ENCODE results near the gene RCE1.

Gene RCE1

DNA sequence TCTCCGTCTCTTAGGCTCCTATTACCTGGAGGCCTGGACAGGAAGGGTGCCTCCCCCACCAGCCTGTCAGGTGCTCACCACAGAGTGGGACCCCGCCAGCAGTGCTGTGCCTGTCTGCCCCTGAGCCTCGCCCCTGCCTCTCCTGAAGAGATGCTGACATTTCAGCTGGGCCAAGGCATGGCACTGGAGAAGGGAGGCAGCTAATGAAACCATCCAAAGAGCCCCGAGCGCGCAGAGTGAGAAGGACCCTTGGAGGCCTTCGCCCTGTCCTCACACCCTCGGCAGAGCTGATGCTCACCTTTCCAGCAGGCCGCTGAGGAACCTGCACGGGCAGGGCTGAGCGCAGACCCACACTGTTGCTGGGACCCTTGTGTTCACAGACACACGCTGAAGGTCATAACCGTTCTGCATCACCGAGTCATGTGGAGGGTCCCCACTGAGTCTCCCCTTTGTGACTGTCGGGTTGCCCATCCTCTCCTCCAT, 11.5 kb downstream of the RCE1 start:
- no peak overlapping the region for H3K4me3 ChIP-seq (ENCODE audit: low read length)
- no peak for DNase-seq (ENCODE audit: low read depth, low spot score)

DNA sequence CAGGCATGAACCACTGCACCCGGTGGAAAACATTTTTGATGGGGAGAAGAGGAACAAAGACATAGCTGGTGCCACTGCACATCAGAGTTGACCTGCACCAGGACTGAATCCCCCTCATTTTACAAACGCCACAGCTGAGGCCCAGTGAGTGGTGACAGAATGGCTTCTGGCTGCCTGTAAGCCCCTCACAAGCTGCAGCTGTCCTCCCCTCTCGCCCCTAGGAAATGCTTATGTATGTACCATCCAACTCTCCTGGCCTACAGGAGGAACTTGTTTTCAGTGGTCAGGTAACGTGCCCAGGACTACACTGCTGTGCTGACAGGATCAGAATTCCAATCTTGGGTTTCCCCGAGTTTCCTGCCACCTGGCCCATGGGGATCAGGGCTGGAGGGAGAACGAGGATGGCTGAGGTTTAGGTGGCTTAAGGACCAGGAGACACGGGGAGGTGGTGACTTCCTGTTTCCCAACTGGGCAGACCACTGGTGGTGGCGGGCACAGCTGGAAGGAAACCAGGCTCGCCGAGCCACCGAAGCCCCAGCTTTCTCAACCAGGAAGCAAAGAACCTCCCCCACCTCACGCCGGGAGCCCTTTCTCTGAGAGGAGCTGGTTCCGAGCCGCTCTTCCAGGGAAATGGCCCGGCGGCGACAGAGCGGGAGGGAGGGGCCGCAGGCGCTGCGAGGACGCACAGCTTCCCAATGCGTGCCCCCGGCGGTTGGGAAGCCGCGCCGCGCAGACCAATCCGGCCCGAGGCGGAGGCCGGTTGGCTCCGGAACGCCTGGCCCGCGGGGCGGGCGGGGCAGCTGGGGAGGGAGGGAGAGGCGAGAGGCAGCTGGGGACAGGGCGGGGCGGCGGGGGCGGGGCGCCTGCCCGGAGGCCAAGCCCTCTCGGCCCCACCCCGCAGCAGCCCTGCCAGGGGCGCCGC, 12.6 kb downstream of the RCE1 start:
- peak overlapping the region; percentile 73 for H3K4me3 ChIP-seq (ENCODE audit: low read length)
- peak; percentile 72 for DNase-seq (ENCODE audit: low read depth, low spot score)

DNA sequence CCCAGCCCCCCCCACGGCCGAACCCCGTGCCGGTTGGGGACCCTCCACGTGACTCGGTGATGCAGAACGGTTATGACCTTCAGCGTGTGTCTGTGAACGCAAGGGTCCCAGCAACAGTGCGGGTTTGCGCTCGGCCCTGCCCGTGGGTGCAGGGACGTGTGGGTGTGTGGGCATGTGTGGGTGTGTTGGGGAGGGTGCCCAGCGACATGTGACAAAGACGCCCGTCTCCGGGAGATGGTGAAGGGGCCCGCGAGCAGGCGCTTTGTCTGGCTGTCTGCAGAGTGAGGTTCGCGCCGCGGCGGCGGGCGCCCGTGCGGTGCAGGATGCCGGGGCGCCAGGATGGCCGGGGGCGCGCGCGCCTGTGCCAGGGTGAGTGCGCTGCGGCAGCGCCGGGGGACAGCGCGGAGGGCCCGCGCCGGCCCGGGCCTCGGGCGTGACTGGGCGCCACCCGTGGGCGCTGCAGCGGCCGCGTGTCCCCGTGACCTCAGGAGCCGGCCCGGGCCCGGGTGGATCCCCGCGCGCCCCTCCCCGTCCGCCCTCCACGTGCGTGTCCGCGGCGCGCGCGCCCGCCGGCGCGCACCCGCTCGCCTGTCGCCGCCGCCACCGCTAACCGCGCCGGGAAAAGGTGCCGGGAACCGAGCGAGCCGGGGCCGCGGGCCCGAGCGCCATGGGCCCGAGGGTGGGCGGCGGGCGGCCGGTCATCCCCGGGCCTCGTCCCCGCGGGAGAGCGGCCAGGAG, 13.4 kb downstream of the RCE1 start, which contains the start of gene LRFN4:
TSS of gene LRFN4 (plus strand) at position 569 of the 738 bp plus-strand sequence. CDS start 681 bp downstream, outside the sequence.
- H3K4me3 ChIP-seq (ENCODE audit: low read length), result peak within 1 kb of the TSS; percentile 73
- DNase-seq (ENCODE audit: low read depth, low spot score), result no peak

DNA sequence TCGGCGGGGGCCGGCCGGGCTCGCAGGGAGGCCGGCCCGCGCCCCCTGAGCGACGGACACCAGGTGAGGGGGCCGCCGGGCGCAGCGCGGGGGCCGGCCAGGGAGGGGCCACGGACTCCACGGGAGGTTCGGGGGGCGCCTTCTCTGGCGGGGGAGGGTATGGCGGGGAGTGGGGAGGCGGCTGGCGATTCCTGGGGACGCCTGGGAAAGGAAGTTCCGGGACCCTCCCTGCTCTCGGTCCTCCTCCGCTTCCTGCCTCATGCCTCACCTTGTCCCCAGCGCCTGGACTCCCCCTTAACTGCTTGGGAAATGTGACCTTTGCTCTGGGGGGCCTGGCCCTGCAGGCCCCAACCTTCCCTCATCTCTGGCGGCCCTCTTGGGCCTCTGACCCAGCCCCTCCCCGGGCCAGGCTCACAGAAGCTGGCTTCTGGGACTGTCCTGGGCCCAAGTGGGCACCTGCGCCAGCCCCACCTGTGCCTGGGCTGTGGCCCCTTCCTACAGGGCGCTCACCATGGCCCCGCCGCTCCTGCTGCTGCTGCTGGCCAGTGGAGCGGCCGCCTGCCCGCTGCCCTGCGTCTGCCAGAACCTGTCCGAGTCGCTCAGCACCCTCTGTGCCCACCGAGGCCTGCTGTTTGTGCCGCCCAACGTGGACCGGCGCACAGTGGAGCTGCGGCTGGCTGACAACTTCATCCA, 14.1 kb downstream of the RCE1 start:
- no peak for DNase-seq (ENCODE audit: low read depth, low spot score)
- peak overlapping the region; percentile 73 for H3K4me3 ChIP-seq (ENCODE audit: low read length)

DNA sequence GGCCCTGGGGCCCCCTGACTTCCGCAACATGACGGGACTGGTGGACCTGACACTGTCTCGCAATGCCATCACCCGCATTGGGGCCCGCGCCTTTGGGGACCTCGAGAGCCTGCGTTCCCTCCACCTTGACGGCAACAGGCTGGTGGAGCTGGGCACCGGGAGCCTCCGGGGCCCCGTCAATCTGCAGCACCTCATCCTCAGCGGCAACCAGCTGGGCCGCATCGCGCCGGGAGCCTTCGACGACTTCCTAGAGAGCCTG, 14.6 kb downstream of the RCE1 start:
- peak overlapping the region; percentile 73 for H3K4me3 ChIP-seq (ENCODE audit: low read length)
- no peak for DNase-seq (ENCODE audit: low read depth, low spot score)

DNA sequence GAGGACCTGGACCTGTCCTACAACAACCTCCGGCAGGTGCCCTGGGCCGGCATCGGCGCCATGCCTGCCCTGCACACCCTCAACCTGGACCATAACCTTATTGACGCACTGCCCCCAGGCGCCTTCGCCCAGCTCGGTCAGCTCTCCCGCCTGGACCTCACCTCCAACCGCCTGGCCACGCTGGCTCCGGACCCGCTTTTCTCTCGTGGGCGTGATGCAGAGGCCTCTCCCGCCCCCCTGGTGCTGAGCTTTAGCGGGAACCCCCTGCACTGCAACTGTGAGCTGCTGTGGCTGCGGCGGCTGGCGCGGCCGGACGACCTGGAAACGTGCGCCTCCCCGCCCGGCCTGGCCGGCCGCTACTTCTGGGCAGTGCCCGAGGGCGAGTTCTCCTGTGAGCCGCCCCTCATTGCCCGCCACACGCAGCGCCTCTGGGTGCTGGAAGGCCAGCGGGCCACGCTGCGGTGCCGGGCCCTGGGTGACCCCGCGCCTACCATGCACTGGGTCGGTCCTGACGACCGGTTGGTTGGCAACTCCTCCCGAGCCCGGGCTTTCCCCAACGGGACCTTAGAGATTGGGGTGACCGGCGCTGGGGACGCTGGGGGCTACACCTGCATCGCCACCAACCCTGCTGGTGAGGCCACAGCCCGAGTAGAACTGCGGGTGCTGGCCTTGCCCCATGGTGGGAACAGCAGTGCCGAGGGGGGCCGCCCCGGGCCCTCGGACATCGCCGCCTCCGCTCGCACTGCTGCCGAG, 15.1 kb downstream of the RCE1 start:
- no peak for DNase-seq (ENCODE audit: low read depth, low spot score)
- no peak overlapping the region for H3K4me3 ChIP-seq (ENCODE audit: low read length)

DNA sequence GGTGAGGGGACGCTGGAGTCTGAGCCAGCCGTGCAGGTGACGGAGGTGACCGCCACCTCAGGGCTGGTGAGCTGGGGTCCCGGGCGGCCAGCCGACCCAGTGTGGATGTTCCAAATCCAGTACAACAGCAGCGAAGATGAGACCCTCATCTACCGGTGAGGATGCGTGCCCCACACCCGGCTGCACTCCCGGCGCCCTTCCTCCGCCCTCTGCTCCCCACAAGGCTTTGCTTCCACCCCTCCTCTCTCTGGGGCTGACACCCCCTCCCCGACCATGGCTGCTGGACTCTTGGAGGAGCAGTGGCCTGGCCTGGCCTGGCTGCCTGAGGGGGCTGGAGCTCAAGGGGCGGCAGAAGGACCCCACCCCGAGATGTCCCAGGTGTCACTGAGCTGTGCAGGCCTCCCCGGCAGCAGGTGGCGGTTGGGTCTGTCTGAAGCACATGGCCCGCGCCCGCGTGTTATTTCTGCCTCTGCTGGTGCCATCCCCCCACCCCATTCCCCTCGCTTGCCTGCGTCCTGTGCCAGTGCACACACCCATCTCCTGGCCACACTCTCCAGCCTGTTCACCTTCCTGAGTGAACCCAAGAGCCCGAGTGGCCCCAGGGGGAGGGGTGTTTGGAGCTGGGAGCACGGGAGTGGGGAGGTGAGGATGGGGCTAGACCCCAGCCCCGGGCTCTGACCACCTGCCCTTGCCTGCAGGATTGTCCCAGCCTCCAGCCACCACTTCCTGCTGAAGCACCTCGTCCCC, 15.9 kb downstream of the RCE1 start:
- no peak overlapping the region for H3K4me3 ChIP-seq (ENCODE audit: low read length)
- DNase-seq (ENCODE audit: low read depth, low spot score), result no peak

DNA sequence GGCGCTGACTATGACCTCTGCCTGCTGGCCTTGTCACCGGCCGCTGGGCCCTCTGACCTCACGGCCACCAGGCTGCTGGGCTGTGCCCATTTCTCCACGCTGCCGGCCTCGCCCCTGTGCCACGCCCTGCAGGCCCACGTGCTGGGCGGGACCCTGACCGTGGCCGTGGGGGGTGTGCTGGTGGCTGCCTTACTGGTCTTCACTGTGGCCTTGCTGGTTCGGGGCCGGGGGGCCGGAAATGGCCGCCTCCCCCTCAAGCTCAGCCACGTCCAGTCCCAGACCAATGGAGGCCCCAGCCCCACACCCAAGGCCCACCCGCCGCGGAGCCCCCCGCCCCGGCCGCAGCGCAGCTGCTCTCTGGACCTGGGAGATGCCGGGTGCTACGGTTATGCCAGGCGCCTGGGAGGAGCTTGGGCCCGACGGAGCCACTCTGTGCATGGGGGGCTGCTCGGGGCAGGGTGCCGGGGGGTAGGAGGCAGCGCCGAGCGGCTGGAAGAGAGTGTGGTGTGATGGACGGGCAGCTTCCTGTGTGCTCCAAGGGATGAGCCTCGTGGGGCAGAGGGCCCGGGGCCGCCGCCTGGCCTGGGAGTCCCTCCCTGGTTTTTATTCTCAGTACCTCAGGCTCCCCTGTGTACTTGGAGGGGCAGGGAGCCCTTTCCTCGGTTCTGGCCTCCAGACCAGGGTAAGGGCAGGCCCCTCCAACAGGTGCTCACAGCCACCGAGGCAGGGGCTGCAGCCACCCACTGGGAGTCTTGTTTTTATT, 16.6 kb downstream of the RCE1 start:
- H3K4me3 ChIP-seq (ENCODE audit: low read length), result no peak overlapping the region
- DNase-seq (ENCODE audit: low read depth, low spot score), result no peak

DNA sequence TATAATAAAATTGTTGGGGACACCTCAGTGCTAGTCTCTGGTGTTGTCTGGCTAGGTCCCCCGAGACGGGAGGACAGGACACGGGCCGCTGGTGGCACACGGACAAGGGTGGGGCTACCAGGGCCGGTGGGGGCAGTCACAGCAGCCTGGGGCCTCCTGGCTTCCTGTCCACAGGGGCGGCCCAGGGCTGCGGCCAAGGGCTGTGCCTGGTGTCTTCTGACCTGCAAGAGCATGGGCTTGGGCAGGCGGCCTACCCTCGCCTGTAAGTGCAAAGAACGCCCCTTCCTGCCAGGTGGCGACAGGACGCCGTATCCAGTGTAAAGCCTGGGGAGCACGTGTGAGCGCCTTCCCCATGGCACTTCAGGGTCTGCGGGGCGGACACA, 17.2 kb downstream of the RCE1 start:
- no peak overlapping the region for H3K4me3 ChIP-seq (ENCODE audit: low read length)
- no peak for DNase-seq (ENCODE audit: low read depth, low spot score)

DNA sequence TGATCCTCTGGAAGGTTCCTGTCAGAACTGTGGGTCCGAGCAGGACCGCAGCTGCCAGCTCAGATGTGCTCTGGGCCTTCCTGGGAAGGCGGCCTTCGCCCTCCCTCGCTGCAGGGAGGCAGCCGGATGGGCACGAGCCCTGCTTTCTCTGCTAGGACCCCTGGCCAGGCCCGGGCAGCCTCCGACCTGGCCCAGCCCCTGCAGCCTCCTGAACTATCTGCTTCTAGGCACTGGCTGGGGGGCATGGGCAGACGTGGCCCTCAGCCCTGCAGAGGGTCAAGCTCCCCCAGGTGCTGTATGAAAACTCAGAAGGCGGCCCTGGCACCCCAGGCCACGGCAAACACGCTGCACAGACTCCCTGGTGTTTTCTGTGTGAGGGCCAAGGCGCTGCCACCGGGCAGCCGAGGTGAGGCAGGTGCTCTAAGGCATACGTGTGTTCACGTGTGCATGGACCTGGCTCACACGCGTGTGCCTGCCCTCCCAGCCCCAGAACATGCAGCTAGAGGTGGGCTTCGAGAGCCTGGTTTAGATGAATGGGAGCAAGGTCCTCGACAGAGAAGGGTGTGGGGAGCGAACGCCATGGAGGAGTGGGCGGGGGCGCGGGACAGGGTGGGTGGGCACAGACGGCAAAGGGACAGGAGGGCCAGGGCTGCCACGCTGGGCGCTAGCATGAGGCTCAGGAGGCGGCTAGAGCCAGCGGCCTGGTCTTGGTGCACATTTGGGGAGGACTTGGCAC, 18.0 kb downstream of the RCE1 start:
- no peak for DNase-seq (ENCODE audit: low read depth, low spot score)
- no peak overlapping the region for H3K4me3 ChIP-seq (ENCODE audit: low read length)

DNA sequence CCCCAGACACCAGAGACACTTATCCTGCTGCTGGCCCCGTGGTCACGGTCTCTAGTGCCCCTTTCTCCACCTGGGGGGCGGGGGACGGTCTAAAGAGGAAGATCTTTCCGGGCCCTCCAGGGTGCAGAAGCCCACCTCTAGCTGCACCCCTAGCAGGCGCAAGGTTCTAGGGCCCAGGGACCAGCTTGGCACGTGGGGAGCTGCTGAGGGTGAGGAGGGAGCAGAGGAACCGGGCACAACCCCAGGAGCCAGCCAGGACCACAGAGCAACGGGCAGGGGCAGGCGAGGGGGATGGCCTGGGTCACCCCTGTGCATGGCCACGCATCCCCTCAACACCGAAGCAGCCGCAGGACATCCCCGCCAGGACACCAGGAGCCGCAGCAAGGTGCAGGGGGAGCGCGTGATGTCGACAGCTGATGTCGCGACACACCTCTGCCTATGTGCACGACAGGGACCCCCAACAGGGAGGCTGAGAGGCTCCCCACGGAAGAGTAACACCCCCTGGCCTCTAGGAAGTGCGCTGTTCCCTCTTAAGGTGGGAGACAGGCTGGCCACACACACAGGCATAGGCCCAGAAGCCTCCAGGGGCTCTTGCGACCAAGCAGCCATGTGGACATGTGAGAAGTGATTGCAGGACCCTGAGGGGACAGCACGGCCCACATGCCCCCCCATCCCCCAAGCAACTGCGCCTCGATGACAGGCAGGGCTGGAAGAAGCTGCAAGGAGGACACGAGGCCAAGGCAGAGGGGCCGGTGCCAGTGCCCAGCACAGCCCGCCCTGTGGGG, 18.7 kb downstream of the RCE1 start:
- no peak for DNase-seq (ENCODE audit: low read depth, low spot score)
- no peak overlapping the region for H3K4me3 ChIP-seq (ENCODE audit: low read length)

DNA sequence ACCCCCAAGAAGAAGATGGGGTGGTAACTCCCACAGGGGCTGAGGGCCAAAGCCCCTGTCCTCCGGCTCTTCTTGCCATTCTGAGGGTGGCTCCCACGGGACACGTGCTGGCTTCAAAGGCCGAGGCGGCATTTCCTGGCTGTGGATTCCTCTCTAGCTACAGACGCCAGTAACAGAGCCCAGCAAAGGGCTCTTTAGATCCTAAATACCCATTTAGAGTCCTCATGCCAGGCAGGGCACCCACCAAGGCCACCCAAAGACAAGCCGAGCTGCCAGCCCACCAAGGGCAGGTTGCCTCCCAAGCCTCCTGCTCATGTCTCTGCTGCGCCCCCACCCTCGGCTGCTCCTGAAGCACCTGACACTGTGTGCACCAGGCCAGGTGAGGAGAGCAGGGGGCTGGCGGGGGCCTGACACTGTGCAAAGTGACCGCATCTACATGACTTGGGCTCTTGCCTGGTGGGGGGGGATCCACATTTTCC, 19.4 kb downstream of the RCE1 start:
- H3K4me3 ChIP-seq (ENCODE audit: low read length), result no peak overlapping the region

DNA sequence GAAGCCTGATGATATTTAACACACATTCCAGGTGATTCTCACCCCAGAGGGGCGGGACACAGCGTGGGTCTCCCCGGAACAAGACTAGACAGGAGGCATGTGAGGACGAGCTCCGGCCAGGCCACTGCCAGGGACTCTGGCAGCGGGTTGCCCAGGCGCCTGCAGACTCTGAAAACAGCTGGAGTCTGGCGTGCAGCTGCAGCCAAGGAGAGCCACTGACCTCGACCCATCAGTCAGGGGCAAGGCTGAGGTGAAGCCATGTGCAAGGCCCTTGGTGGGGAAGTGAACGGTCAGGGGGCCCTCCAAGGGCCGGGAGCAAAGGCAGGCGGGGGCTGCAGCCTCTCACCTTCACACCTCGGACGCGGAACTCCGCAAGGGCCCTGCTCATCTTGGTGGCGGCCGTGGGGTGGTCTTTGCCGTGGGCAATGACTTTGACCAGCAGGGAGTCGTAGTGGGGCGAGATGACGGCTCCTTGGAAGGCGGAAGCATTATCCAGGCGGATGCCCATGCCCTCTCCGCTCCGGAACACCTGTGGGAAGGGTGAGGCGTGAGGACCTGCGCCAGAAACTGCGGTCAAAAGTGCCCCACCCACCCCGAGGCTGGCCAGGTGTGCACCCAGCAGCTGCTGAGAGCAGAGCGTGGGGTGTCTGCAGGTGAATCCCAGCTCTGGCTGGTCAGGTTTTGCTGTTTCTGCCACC, 20.3 kb downstream of the RCE1 start:
- no peak for DNase-seq (ENCODE audit: low read depth, low spot score)
- H3K4me3 ChIP-seq (ENCODE audit: low read length), result no peak overlapping the region

More for the DNA sequence above, 19.4 kb downstream of the RCE1 start:
- no peak for DNase-seq (ENCODE audit: low read depth, low spot score)

DNA sequence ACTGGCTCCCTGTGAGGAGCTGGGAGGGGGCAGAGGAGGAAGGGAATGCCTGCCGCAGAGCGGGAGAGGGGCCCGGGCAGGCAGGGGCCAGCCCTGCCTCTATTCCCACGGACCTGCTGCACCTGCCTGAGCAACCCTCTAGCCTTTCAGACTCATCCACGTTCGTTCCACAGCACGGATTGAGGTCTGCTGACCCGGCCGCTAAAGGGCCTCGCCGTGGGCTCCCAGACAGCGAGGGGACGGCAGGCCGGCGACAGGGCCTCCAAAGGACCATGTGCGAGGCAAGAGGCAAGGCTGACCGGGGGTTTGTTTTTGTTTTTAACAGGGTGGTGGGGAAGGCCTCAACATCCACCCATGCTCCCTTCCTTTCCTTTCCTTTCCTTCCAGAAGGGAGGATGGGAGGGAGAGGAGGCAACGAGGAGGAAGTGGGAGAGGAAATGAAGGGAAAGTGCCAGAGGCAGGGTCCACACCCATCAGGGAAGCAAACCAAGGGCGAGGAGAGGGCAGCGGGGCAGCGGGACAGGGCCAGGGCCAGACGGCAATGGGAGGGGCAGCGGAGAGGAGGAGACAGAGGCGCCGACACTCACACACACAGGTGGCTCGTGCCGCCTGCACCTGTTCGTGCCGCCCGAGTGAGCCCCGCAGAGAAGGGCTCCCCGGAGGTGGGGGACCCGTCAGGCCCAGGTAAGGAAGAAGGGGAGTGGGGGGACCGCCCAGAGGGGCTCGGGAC, 21.1 kb downstream of the RCE1 start:
- H3K4me3 ChIP-seq (ENCODE audit: low read length), result no peak overlapping the region
- DNase-seq (ENCODE audit: low read depth, low spot score), result no peak

Data from Jurkat, Clone E6-1 (cell line).